ENCODE results near the gene GPR161. TPM values are rescaled to one million over a fixed set of nuclear protein-coding genes. Genes with fewer than 3 reads are reported as not detected.
A peak's percentile ranks its signal among the peaks of the same experiment; 100 is the strongest.
"Not testable (repeated sequence)": the region's sequence is repeated elsewhere in the genome, so short reads cannot be mapped to it uniquely, and the experiment has no call there.

GPR161 gene
- total RNA-seq = under 1 TPM in 1 of 2 experiments, not detected in 1; 0.26 TPM
- not detected for polyA plus RNA-seq
- 0 to 1.5 (median 0.75) reads per million in 6 experiments for total RNA-seq

GRCh38 chr1:168136709-168137514 lies at the start of gene GPR161:
GPR161 (minus strand) TSS chr1:168136930; CDS start chr1:168104850, 32,080 bp downstream.
- DNase-seq (peak in 6 of 10 donors; percentile 13 to 28 (median 22)), ATAC-seq (peak; percentile 42 to 56)
- Mint-ChIP-seq H3K27me3 (peaks cover 19 to 38% (median 36%) of the 10 kb centered on the region in 5 donors), H3K36me3 (peaks cover 0 to 5% (median 0%) of the 10 kb centered on the region in 3 donors), H3K4me3 (peak within 1 kb of the TSS; percentile 85 to 98 (median 92)), H3K4me1 (peaks cover 9 to 24% (median 19%) of the 10 kb centered on the region in 4 donors), H3K27ac (peak within 1 kb of the TSS in 9 of 10 donors; percentile 26 to 91 (median 77)), H3K9me3 (no peaks in the 10 kb centered on the region)
- POLR2A ChIA-PET = no interaction called here

GRCh38 chr1:168181063-168181720 lies 44.5 kb upstream of the GPR161 start:
- H3K27ac Mint-ChIP-seq, H3K9me3 Mint-ChIP-seq, ATAC-seq, DNase-seq, POLR2A ChIA-PET, H3K27me3 Mint-ChIP-seq: not testable (repeated sequence)
- peak overlapping the region in 2 of 10 donors; percentile 4 to 30 for H3K4me3 Mint-ChIP-seq
- H3K36me3 Mint-ChIP-seq = peaks cover 0 to 23% (median 5%) of the 10 kb centered on the region in 3 donors
- H3K4me1 Mint-ChIP-seq = peaks cover 6 to 25% (median 11%) of the 10 kb centered on the region in 4 donors

GRCh38 chr1:168180148-168180524 lies 43.4 kb upstream of the GPR161 start:
- no peaks in the 10 kb centered on the region for H3K9me3 Mint-ChIP-seq
- ATAC-seq (no peak), DNase-seq (no peak)
- H3K27ac Mint-ChIP-seq = no peak overlapping the region
- POLR2A ChIA-PET = interaction anchor here (1.4 kb wide), 1 partner anchor 244 kb away, joined by 3 read pairs; no protein-coding TSS in a partner anchor
- no peak overlapping the region for H3K4me3 Mint-ChIP-seq
- H3K4me1 Mint-ChIP-seq = peaks cover 6 to 22% (median 11%) of the 10 kb centered on the region in 4 donors
- H3K36me3 Mint-ChIP-seq = peaks cover 0 to 13% (median 3%) of the 10 kb centered on the region in 3 donors
- H3K27me3 Mint-ChIP-seq = peaks cover 0 to 3% (median 0%) of the 10 kb centered on the region in 5 donors

GRCh38 chr1:168179438-168180147 lies 42.9 kb upstream of the GPR161 start:
- Mint-ChIP-seq H3K27me3 (peaks cover 0 to 5% (median 0%) of the 10 kb centered on the region in 5 donors), H3K4me1 (peaks cover 6 to 17% (median 11%) of the 10 kb centered on the region in 4 donors), H3K36me3 (peaks cover 0 to 7% (median 0%) of the 10 kb centered on the region in 3 donors), H3K4me3 (no peak overlapping the region), H3K27ac (no peak overlapping the region), H3K9me3 (no peaks in the 10 kb centered on the region)
- peak in 1 of 10 donors; percentile 4 for DNase-seq
- ATAC-seq = no peak
- POLR2A ChIA-PET = interaction anchor here (1.1 to 1.4 kb wide), 2 partner anchors 45 to 244 kb away, joined by 3 to 4 read pairs; no protein-coding TSS in a partner anchor

- Mint-ChIP-seq H3K9me3 (no peaks in the 10 kb centered on the region), H3K27me3 (peaks cover 0 to 5% (median 3%) of the 10 kb centered on the region in 5 donors), H3K27ac (no peak within 1 kb of the TSS), H3K36me3 (peaks cover 0 to 4% (median under 1%) of the 10 kb centered on the region in 3 donors), H3K4me3 (peak within 1 kb of the TSS in 2 of 10 donors; percentile 18 to 63), H3K4me1 (peaks cover 3 to 13% (median 9%) of the 10 kb centered on the region in 4 donors)
- peak; percentile 87 to 93 for ATAC-seq
- peak; percentile 89 to 95 (median 92) for DNase-seq
- POLR2A ChIA-PET = interaction anchor here (1.1 to 1.4 kb wide), 2 partner anchors 46 to 243 kb away, joined by 3 to 4 read pairs; no protein-coding TSS in a partner anchor
Observed at GRCh38 chr1:168178638-168179437, 42.1 kb upstream of the GPR161 start, which contains the start of gene TIPRL. TIPRL (plus strand) TSS chr1:168178962; CDS start chr1:168179078, 116 bp downstream.

GRCh38 chr1:168178227-168178637 lies 41.5 kb upstream of the GPR161 start:
- peaks cover 0 to 7% (median under 1%) of the 10 kb centered on the region in 3 donors for H3K36me3 Mint-ChIP-seq
- H3K4me3 Mint-ChIP-seq = peak overlapping the region in 1 of 10 donors; percentile 63
- peaks cover 0 to 10% (median 7%) of the 10 kb centered on the region in 4 donors for H3K4me1 Mint-ChIP-seq
- ATAC-seq (peak in 1 of 2 donors; percentile 1), DNase-seq (no peak)
- peaks cover 2 to 10% (median 7%) of the 10 kb centered on the region in 5 donors for H3K27me3 Mint-ChIP-seq
- H3K9me3 Mint-ChIP-seq = no peaks in the 10 kb centered on the region
- POLR2A ChIA-PET = interaction anchor here (0.6 to 1.1 kb wide), 2 partner anchors 47 to 242 kb away, joined by 3 to 4 read pairs; partner anchors contain the start of gene DCAF6
- no peak overlapping the region for H3K27ac Mint-ChIP-seq

GRCh38 chr1:168172250-168172915 lies 35.7 kb upstream of the GPR161 start:
- no peaks in the 10 kb centered on the region for H3K9me3 Mint-ChIP-seq
- POLR2A ChIA-PET = no interaction called here
- peak overlapping the region in 1 of 10 donors; percentile 12 for H3K27ac Mint-ChIP-seq
- no peak overlapping the region for H3K4me3 Mint-ChIP-seq
- H3K27me3 Mint-ChIP-seq = peaks cover 10 to 19% (median 16%) of the 10 kb centered on the region in 5 donors
- no peaks in the 10 kb centered on the region for H3K4me1 Mint-ChIP-seq
- ATAC-seq (no peak), DNase-seq (no peak)
- H3K36me3 Mint-ChIP-seq = peaks cover 0 to 9% (median 2%) of the 10 kb centered on the region in 3 donors

- Mint-ChIP-seq H3K36me3 (peaks cover 0 to 9% (median 2%) of the 10 kb centered on the region in 3 donors), H3K4me1 (no peaks in the 10 kb centered on the region), H3K9me3 (no peaks in the 10 kb centered on the region), H3K27ac (peak overlapping the region in 1 of 10 donors; percentile 33), H3K4me3 (no peak overlapping the region), H3K27me3 (peaks cover 10 to 19% (median 16%) of the 10 kb centered on the region in 5 donors)
- POLR2A ChIA-PET = no interaction called here
- DNase-seq (no peak), ATAC-seq (no peak)
Observed at GRCh38 chr1:168170564-168171508, 34.1 kb upstream of the GPR161 start.

GRCh38 chr1:168167806-168168205 lies 31.1 kb upstream of the GPR161 start:
- Mint-ChIP-seq H3K4me1 (peaks cover 0 to 11% (median 0%) of the 10 kb centered on the region in 4 donors), H3K9me3 (no peaks in the 10 kb centered on the region), H3K27ac (no peak overlapping the region), H3K36me3 (peaks cover 0 to 5% (median 0%) of the 10 kb centered on the region in 3 donors), H3K4me3 (no peak overlapping the region), H3K27me3 (peaks cover 4 to 22% (median 9%) of the 10 kb centered on the region in 5 donors)
- POLR2A ChIA-PET = no interaction called here
- DNase-seq (no peak), ATAC-seq (no peak)

GRCh38 chr1:168164771-168165170 lies 28.0 kb upstream of the GPR161 start:
- ATAC-seq (no peak), DNase-seq (no peak)
- Mint-ChIP-seq H3K4me1 (peaks cover 0 to 14% (median 0%) of the 10 kb centered on the region in 4 donors), H3K27ac (no peak overlapping the region), H3K9me3 (peaks cover 5 to 23% (median 13%) of the 10 kb centered on the region in 9 donors), H3K36me3 (peaks cover 2 to 19% (median 16%) of the 10 kb centered on the region in 3 donors), H3K27me3 (peaks cover 5 to 31% (median 11%) of the 10 kb centered on the region in 5 donors), H3K4me3 (no peak overlapping the region)
- POLR2A ChIA-PET = no interaction called here

All from naive thymus-derived CD8-positive, alpha-beta T cell (primary cell).